BE2C (cell line): ENCODE data around the gene SELENOF.
"Not testable (repeated sequence)": the region's sequence is repeated elsewhere in the genome, so short reads cannot be mapped to it uniquely, and the experiment has no call there.

ENCODE experiments used
- DNase-seq: peaks from one replicate; pipeline ENCODE4 v3.0.0-alpha.2; 2020
- H3K27me3 ChIP-seq: fragments of 250-450 bp; sonication (Bioruptor Pico); 2 replicates; pipeline ENCODE4 v1.5.1; 2020; ENCODE audit warnings: mild to moderate bottlenecking
- H3K36me3 ChIP-seq: fragments of 250-450 bp; sonication (Bioruptor Pico); 2 replicates; pipeline ENCODE4 v1.5.1; 2020; ENCODE audit warnings: mild to moderate bottlenecking
- H3K4me1 ChIP-seq: fragments of 250-450 bp; sonication (Bioruptor Pico); 2 replicates; pipeline ENCODE4 v1.5.1; 2020
- H3K4me3 ChIP-seq: 2 replicates; pipeline ENCODE4 v1.5.1; 2011; ENCODE audit warnings: low read depth, low read length
- H3K9me3 ChIP-seq: fragments of 250-450 bp; sonication (Bioruptor Pico); 2 replicates; pipeline ENCODE4 v1.5.1; 2020
- TF ChIP-seq, protein P1 (sequence below): IDR thresholded peaks from 2 replicates; pipeline ENCODE4 v1.5.1; 2012; ENCODE audit warnings: mild to moderate bottlenecking, low read depth, low read length

The SELENOF gene

DNA sequence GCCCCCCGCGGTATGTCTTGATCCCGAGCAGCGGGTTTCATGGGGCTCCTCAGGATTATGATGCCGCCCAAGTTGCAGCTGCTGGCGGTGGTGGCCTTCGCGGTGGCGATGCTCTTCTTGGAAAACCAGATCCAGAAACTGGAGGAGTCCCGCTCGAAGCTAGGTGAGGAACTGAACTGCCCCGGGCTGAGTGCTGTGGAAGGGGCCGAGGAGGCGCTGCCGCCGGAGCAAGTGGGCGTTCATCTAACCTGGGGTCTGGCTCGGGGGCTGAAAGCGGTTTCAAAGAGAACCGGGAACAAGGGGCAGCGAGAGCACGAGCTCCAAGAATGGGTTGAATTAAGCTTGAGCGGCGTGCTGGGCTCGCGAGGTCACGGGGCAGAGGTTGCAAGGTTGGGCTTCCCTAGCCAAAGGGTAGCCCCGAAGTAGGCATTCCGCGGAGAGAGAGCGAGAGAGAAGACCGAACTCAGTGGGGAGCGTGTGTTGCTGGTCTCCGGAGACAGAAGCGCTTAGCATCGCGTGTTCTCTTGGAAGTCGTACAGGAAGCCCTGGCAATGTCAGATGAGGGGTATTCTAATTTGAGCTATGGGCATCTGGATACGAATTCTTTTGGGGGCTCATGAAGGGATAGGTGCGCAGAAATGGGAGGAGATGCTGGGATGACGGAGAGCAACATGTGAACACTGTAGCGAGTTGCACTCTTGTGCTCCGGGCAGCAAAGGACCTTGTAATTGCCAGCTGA, 1.2 kb upstream of the SELENOF start:
- no peaks in the 10 kb centered on the region for H3K9me3 ChIP-seq
- no peaks in the 10 kb centered on the region for H3K27me3 ChIP-seq
- H3K4me3 ChIP-seq: peak overlapping the region; percentile 81
- H3K4me1 ChIP-seq: no peaks in the 10 kb centered on the region
- no peaks in the 10 kb centered on the region for H3K36me3 ChIP-seq
- TF ChIP-seq, protein P1, sequence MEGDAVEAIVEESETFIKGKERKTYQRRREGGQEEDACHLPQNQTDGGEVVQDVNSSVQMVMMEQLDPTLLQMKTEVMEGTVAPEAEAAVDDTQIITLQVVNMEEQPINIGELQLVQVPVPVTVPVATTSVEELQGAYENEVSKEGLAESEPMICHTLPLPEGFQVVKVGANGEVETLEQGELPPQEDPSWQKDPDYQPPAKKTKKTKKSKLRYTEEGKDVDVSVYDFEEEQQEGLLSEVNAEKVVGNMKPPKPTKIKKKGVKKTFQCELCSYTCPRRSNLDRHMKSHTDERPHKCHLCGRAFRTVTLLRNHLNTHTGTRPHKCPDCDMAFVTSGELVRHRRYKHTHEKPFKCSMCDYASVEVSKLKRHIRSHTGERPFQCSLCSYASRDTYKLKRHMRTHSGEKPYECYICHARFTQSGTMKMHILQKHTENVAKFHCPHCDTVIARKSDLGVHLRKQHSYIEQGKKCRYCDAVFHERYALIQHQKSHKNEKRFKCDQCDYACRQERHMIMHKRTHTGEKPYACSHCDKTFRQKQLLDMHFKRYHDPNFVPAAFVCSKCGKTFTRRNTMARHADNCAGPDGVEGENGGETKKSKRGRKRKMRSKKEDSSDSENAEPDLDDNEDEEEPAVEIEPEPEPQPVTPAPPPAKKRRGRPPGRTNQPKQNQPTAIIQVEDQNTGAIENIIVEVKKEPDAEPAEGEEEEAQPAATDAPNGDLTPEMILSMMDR: no peak
- peak; percentile 22 for DNase-seq

DNA sequence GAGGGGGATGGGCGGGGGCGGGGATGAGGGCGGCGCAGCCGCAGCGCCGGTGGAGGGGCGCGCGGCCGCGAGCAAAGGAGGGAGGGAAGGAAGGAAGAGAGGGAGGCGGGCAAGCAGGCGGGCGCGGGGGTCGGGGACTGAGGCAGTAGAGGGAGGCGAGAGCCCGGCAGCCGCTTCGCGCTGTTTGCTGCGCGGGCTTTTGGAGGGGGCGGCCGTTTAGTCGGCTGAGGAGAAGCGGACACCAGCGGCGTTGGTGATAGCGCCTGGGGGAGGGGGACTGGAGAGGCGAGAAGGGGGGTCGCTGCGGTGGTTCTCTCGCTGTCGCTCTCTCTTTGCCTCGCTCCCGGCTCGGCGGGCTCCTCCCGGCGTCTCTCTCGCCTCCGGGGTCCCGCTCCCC, 673 bp upstream of the SELENOF start, which contains the start of gene HS2ST1:
HS2ST1 (plus strand) TSS at position 35 of the 397 bp plus-strand sequence.
- TF ChIP-seq, protein P1: no peak
- H3K4me3 ChIP-seq: peak within 1 kb of the TSS; percentile 81
- DNase-seq: no peak

DNA sequence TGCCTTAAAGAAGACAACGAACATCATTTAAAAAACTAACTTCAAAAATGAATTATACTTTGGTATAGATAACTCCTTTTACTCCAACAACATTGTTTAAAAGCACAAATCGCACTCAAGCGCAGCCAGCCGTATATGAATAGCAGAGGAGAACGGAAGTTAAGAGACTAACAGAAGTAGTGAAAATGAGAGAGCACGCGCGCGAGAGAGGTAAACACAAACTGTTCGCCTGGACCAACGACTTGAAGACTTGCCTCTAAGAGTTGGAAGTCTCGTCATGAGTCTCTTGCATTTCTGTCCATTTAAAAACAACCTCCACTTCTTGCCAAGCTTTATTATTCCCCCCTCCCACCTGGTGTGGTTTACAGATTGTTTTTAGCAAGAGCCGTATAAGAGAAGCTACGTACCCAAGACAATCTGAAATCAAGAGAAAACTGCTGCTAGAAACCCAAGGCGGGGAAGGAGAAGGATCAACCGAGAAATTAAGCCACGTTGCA, 479 bp downstream of the SELENOF start:
- Histone ChIP-seq H3K36me3 (no peaks in the 10 kb centered on the region), H3K4me3 (peak overlapping the region; percentile 80), H3K9me3 (no peaks in the 10 kb centered on the region), H3K27me3 (no peaks in the 10 kb centered on the region), H3K4me1 (no peaks in the 10 kb centered on the region)
- DNase-seq: no peak
- TF ChIP-seq, protein P1: no peak

More for the DNA sequence above, 673 bp upstream of the SELENOF start, which contains the start of gene HS2ST1:
- H3K9me3 ChIP-seq: no peaks in the 10 kb centered on the region
- H3K27me3 ChIP-seq: no peaks in the 10 kb centered on the region
- no peaks in the 10 kb centered on the region for H3K36me3 ChIP-seq
- H3K4me1 ChIP-seq: no peaks in the 10 kb centered on the region

DNA sequence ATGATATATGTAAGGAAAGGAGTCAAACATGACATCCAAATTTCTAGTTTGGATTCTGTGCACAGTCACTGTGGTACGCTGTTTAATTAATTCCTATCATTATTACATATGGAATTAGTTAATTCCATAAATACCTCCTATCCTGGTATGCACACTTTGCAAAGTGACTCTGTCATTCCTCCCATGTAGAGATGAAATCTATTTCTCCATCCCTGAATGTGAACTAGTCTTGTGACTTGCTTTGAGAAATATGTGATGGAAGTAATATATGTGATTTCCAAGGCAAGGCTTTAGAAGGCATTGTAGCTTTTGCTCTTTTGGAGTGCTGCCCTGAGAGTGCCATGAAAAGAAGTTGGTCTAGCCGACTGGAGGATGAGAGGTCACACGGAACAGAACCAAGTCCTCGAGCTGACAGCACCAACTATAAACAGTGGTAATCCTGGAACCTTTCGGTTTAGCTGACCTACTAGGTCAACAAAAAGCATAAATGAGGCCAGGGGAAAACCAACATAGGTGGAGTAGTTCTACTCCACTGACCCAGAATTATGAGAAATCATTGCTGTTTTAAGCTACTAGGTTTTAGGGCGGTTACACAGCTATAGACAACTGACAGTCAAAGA, 1.5 kb downstream of the SELENOF start:
- Histone ChIP-seq H3K9me3 (no peaks in the 10 kb centered on the region), H3K27me3 (no peaks in the 10 kb centered on the region), H3K4me1 (no peaks in the 10 kb centered on the region), H3K4me3 (peak overlapping the region; percentile 80), H3K36me3 (no peaks in the 10 kb centered on the region)
- DNase-seq: no peak
- TF ChIP-seq, protein P1: no peak

DNA sequence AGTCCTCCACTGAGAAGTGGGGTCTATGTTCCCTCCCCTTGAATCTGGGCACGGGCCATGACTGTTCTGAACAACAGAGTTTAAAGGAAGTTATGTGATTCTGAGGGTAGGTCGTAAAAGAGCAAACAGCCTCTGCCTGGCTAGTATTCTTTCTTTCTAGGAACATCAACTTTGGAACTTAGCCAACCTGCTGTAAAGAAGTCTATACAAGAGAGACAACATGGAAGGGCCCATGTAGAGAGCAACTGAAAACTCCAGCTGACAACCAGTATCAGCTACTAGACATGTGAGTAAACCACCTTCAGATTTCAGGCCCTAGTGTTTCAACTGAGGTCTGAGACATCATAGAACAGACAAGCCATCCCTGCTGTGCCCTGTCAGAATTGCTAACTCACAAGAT, 7.5 kb downstream of the SELENOF start:
- no peaks in the 10 kb centered on the region for H3K9me3 ChIP-seq
- H3K36me3 ChIP-seq: peaks cover 2% of the 10 kb centered on the region; the same call in 1 of the 2 replicates
- no peak for DNase-seq
- TF ChIP-seq, protein P1: no peak
- H3K4me1 ChIP-seq: no peaks in the 10 kb centered on the region; the same call in 1 of the 2 replicates
- H3K4me3 ChIP-seq: no peak overlapping the region
- H3K27me3 ChIP-seq: no peaks in the 10 kb centered on the region

DNA sequence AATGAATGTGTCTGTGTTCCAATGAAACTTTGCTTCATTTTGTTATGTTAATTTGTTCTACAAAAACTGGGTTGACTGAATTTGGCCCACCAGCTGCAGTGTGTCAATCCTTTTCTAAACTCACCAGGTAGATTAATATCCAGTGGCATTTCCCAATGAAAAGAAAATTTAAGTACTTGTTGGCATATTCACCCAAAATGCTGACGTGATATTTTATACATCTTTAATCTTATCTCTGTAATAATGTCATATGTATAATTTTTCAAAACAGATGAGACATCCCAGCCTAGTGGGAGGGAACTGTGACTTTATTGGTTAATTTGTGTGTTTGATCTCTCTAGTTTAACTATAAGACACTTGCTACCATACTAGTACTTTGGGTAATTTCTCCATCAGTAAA, 8.1 kb downstream of the SELENOF start:
- peaks cover 2% of the 10 kb centered on the region; the same call in 1 of the 2 replicates for H3K36me3 ChIP-seq

DNA sequence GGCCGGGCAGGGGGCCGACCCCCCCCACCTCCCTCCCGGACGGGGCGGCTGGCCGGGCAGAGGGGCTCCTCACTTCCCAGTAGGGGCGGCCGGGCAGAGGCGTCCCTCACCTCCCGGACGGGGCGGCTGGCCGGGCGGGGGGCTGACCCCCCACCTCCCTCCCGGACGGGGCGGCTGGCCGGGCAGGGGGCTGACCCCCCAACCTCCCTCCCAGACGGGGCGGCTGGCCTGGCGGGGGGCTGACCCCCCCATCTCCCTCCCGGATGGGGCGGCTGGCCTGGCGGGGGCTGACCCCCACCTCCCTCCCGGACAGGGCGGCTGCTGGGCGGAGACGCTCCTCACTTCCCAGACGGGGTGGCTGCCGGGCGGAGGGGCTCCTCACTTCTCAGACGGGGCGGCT, 14.5 kb downstream of the SELENOF start:
- H3K4me3 ChIP-seq, H3K27me3 ChIP-seq, H3K4me1 ChIP-seq, DNase-seq, H3K36me3 ChIP-seq, H3K9me3 ChIP-seq: not testable (repeated sequence)

More for the DNA sequence above, 8.1 kb downstream of the SELENOF start:
- Histone ChIP-seq H3K27me3 (no peaks in the 10 kb centered on the region), H3K4me1 (no peaks in the 10 kb centered on the region; the same call in 1 of the 2 replicates), H3K4me3 (no peak overlapping the region), H3K9me3 (no peaks in the 10 kb centered on the region)
- no peak for DNase-seq
- TF ChIP-seq, protein P1: no peak
